Kidney glomerular epithelial cell (primary cell): Measurements from ENCODE around the gene SLC39A12.

ENCODE experiments used
- DNase-seq: peaks from one replicate; lab custom pipeline; 2025; lab: John Stamatoyannopoulos, UW

Gene SLC39A12

DNA sequence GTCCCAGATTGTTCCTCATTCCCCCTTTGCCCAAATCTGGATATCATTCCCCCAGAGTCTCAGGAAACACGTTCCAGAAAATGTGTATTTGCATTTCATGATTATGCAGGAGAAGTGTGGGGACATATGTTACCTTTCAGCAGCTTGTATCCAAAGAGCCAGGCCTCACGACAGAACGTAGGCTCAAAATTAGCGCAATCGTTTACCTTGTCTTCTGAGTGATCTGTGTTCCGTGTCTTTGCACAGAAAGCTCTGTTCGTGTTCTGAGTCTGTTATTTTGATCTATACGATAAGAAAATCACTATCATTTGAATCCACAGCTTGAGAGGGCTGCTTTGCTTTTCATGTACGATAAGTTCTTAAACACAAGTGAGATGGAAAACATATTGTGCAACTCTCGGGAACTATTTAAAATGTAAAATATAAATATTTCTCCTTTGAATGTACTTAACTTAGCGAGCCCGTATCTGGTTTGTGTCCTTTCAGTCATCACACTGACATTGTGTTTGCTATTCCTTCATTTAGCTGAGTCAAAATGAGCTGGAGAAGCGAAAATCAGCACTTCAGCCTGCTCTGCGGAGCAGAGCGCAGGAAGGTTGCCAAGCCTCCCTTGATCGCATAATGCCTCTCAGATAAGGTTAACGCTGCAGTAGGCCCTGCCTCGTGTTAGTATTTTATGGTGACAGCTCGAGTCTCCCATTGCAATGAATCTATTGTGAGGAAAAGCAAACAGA, 108.3 kb downstream of the SLC39A12 start:
- no peak for DNase-seq

- peak; percentile 38 for DNase-seq
Measured at GRCh38 chr10:18066947-18067346, 115.2 kb downstream of the SLC39A12 start.

DNA sequence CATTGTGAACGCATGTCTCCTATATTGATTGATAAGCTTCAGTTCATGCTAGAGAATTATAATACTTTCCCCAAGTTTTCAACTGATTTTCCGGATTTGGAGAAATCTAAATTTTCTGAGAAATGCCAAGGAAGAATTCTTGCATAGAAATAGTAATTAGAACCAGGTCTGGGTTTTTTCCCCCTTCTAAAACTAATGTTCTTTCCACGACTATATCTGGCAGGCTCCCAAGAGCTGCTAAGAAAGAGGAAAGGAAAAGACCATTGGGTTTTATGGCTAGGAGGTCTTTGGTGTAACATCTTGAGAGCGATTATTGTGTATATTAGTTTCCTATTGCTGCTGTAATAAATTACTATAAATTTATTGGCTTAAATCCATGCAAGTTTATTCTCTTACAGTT, 116.7 kb downstream of the SLC39A12 start:
- no peak for DNase-seq

- DNase-seq, result no peak
Measured at GRCh38 chr10:18071591-18071990, 119.9 kb downstream of the SLC39A12 start.

- DNase-seq, result no peak
Measured at GRCh38 chr10:18073314-18073713, 121.6 kb downstream of the SLC39A12 start.

DNA sequence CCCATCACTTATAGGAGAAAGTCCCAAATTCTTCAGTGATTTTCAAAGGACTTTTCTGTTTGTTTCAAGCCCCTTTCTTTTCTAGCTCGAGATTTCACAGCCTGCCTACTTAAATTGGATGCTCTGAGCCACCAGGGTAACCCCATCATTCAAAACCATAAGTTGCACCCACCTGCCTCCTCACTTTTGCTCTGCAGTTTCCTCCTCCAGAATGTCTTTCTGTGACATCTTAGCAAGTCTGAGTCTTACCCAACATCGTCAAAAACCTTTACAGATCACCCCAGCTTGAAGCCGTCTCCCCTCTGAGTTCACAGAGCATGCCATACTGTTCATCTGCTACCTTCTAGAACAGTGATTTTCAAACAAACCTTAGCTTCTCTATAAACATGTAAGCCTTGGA, 124.2 kb downstream of the SLC39A12 start:
- no peak for DNase-seq

- no peak for DNase-seq
Measured at GRCh38 chr10:18079665-18080295, 128.1 kb downstream of the SLC39A12 start.

GRCh38 chr10:18082381-18082780, 130.7 kb downstream of the SLC39A12 start:
- DNase-seq, result no peak

DNA sequence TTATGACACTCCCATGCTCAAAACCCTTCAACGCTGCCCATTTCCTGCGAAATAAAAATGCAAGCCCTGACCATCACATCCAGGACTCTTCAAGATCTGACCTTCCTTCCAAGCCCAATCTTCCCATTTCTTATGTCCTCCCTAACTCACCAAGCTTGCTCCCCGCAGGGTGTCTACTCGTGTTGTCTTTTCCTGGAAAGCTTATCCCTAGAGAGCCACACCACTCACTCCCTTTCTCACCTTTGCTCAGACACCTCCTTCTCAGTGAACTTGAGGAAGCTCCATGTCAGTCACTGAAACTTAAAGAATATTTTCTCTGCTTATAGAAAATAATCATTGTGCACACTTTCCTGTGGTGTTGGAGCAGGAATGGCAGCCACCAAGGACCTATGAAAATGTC, 134.1 kb downstream of the SLC39A12 start:
- no peak for DNase-seq

GRCh38 chr10:18086746-18087145, 135.0 kb downstream of the SLC39A12 start:
- DNase-seq, result no peak

- DNase-seq, result no peak
Measured at GRCh38 chr10:18087355-18087754, 135.6 kb downstream of the SLC39A12 start.
